AG20443 (cell line): Measurements from ENCODE around the gene ALOX15B.

ENCODE experiments used
- DNase-seq: peaks from one replicate; pipeline ENCODE4 v3.0.0; 2012; ENCODE audit warnings: low spot score, mixed read lengths

The ALOX15B gene

GRCh38 chr17:8038954-8039610, at the start of gene ALOX15B:
Gene ALOX15B (plus strand): TSS chr17:8039059. CDS start chr17:8039156, 97 bp downstream.
- DNase-seq: no peak

GRCh38 chr17:7989781-7990655, 48.8 kb upstream of the ALOX15B start:
- DNase-seq: peak; percentile 89

GRCh38 chr17:7992516-7992915, 46.3 kb upstream of the ALOX15B start:
- peak; percentile 50 for DNase-seq

- no peak for DNase-seq
Observed at GRCh38 chr17:7992924-7993323, 45.9 kb upstream of the ALOX15B start.

GRCh38 chr17:7993972-7994589, 44.8 kb upstream of the ALOX15B start:
- DNase-seq: no peak

GRCh38 chr17:7995724-7996123, 43.1 kb upstream of the ALOX15B start:
- no peak for DNase-seq

- no peak for DNase-seq
Observed at GRCh38 chr17:7997186-7997585, 41.7 kb upstream of the ALOX15B start.

- DNase-seq: peak; percentile 18
Observed at GRCh38 chr17:8001976-8002720, 36.7 kb upstream of the ALOX15B start, which contains the start of gene GUCY2D. Gene GUCY2D (plus strand): TSS chr17:8002615. CDS start chr17:8003048, 433 bp downstream.

GRCh38 chr17:8002721-8003593, 35.9 kb upstream of the ALOX15B start:
- peak; percentile 56 for DNase-seq

- DNase-seq: no peak
Observed at GRCh38 chr17:8003594-8004181, 35.2 kb upstream of the ALOX15B start.

- DNase-seq: peak; percentile 69
Observed at GRCh38 chr17:8004899-8005298, 34.0 kb upstream of the ALOX15B start.

GRCh38 chr17:8005357-8005756, 33.5 kb upstream of the ALOX15B start:
- DNase-seq: peak; percentile 40

GRCh38 chr17:8005967-8006730, 32.7 kb upstream of the ALOX15B start:
- no peak for DNase-seq

GRCh38 chr17:8006836-8007680, 31.8 kb upstream of the ALOX15B start:
- no peak for DNase-seq

- no peak for DNase-seq
Observed at GRCh38 chr17:8007836-8008235, 31.0 kb upstream of the ALOX15B start.

GRCh38 chr17:8012045-8012580, 26.7 kb upstream of the ALOX15B start:
- no peak for DNase-seq

- DNase-seq: no peak
Observed at GRCh38 chr17:8012996-8013640, 25.7 kb upstream of the ALOX15B start.
